Measurements from ENCODE around the gene DPH7. TPM values are rescaled to one million over a fixed set of nuclear protein-coding genes. Genes with fewer than 3 reads are reported as not detected.
"Not testable (repeated sequence)": the region's sequence is repeated elsewhere in the genome, so short reads cannot be mapped to it uniquely, and the experiment has no call there.

DPH7 gene
- total RNA-seq, 1 experiment from 2014 or later: 43.9 TPM

- POLR2A ChIA-PET: no interaction called here
- TF ChIP-seq EMX1 (CRISPR knock-in tag; IDR thresholded peaks at IDR 0.05) (no peak), SOX15 (CRISPR knock-in tag; IDR thresholded peaks at IDR 0.05) (no peak)
- no peak for ATAC-seq
Measured at GRCh38 chr9:137555179-137555578, 23.5 kb downstream of the DPH7 start.

GRCh38 chr9:137554349-137554748 lies 24.4 kb downstream of the DPH7 start:
- H3K4me3 Mint-ChIP-seq: no peak overlapping the region
- CTCF ChIA-PET: interaction anchor here (0.7 kb wide), 2 partner anchors 19 to 28 kb away, joined by 3 read pairs; no protein-coding TSS in a partner anchor

More at GRCh38 chr9:137555179-137555578, 23.5 kb downstream of the DPH7 start:
- CTCF ChIA-PET: no interaction called here
- no peak overlapping the region for H3K27ac Mint-ChIP-seq
- H3K36me3 Mint-ChIP-seq: peaks cover 48% of the 10 kb centered on the region
- H3K4me3 Mint-ChIP-seq: no peak overlapping the region
- DNase-seq (ENCODE audit: low spot score): no peak
- H3K9me3 Mint-ChIP-seq: no peaks in the 10 kb centered on the region
- peaks cover 5% of the 10 kb centered on the region for H3K4me1 Mint-ChIP-seq
- H3K27me3 Mint-ChIP-seq (ENCODE audit: low read depth): no peaks in the 10 kb centered on the region; the same call in 1 of the 2 replicates

GRCh38 chr9:137553654-137554053 lies 25.1 kb downstream of the DPH7 start:
- DNase-seq (ENCODE audit: low spot score); H3K9me3 Mint-ChIP-seq; H3K4me1 Mint-ChIP-seq; POLR2A ChIA-PET; H3K27me3 Mint-ChIP-seq (ENCODE audit: low read depth); ATAC-seq: not testable (repeated sequence)
- peak overlapping the region; percentile 87; the same call in 1 of the 2 replicates for H3K4me3 Mint-ChIP-seq
- H3K36me3 Mint-ChIP-seq: peaks cover 39% of the 10 kb centered on the region
- 0 out of 2 replicates have a peak overlapping the region, but pooled peaks have one; percentile 70 for H3K27ac Mint-ChIP-seq
- CTCF ChIA-PET: interaction anchor here (0.7 kb wide), 2 partner anchors 19 to 28 kb away, joined by 3 read pairs; no protein-coding TSS in a partner anchor

More at GRCh38 chr9:137554349-137554748, 24.4 kb downstream of the DPH7 start:
- TF ChIP-seq ZSCAN18 (CRISPR knock-in tag; IDR thresholded peaks at IDR 0.05) (no peak), GTF2I (CRISPR knock-in tag; conservative IDR thresholded peaks at IDR 0.05) (no peak), NFE2L1 (CRISPR knock-in tag; IDR thresholded peaks at IDR 0.05) (no peak), ZNF512 (CRISPR knock-in tag; IDR thresholded peaks at IDR 0.05; ENCODE audit: borderline replicate concordance) (no peak), E2F5 (CRISPR knock-in tag; IDR thresholded peaks at IDR 0.05) (no peak), ZBTB43 (CRISPR knock-in tag; IDR thresholded peaks at IDR 0.05) (no peak), AFF4 (CRISPR knock-in tag; IDR thresholded peaks at IDR 0.05; ENCODE audit: borderline replicate concordance) (no peak), IRF1 (CRISPR knock-in tag; IDR thresholded peaks at IDR 0.05) (no peak), ZNF121 (CRISPR knock-in tag; IDR thresholded peaks at IDR 0.05) (no peak), GABPB1 (CRISPR knock-in tag; IDR thresholded peaks at IDR 0.05) (no peak), SMAD3 (CRISPR knock-in tag; IDR thresholded peaks at IDR 0.05; ENCODE audit: borderline replicate concordance) (no peak)
- Mint-ChIP-seq H3K27me3 (ENCODE audit: low read depth) (no peaks in the 10 kb centered on the region; the same call in 1 of the 2 replicates), H3K9me3 (no peaks in the 10 kb centered on the region), H3K4me1 (peaks cover 7% of the 10 kb centered on the region), H3K27ac (no peak overlapping the region), H3K36me3 (peaks cover 40% of the 10 kb centered on the region)
- POLR2A ChIA-PET: no interaction called here
- DNase-seq (ENCODE audit: low spot score) (no peak), ATAC-seq (no peak)
